HepG2 (cell line): ENCODE data around the gene TLE5. TPM values are rescaled to one million over a fixed set of nuclear protein-coding genes. Genes with fewer than 3 reads are reported as not detected.

Experiments used
- BORCS8-MEF2B ChIP-seq: sonication (generic); formaldehyde crosslinking; IDR thresholded peaks from 2 replicates; pipeline ENCODE4 v1.8.0; 2022; ENCODE audit warnings: mild to moderate bottlenecking, missing genetic modification reagents
- KDM5B ChIP-seq: sonication (generic); formaldehyde crosslinking; IDR thresholded peaks from 2 replicates; pipeline ENCODE4 v1.4.0; 2020; ENCODE audit warnings: missing genetic modification reagents, mild to moderate bottlenecking, borderline replicate concordance
- KLF9 ChIP-seq: IDR thresholded peaks from 2 replicates; pipeline ENCODE4 v1.6.1; 2016; ENCODE audit warnings: low read depth
- MXD1 ChIP-seq: sonication (generic); formaldehyde crosslinking; IDR thresholded peaks from 2 replicates; pipeline ENCODE4 v1.4.0; 2020; ENCODE audit warnings: mild to moderate bottlenecking, missing genetic modification reagents
- MYPOP ChIP-seq: sonication (generic); formaldehyde crosslinking; IDR thresholded peaks from 2 replicates; pipeline ENCODE4 v1.8.1; 2023; ENCODE audit warnings: mild to moderate bottlenecking, moderate library complexity, missing genetic modification reagents
- NCOR1 ChIP-seq: fragments of 200-600 bp; sonication (generic); IDR thresholded peaks from 2 replicates; pipeline ENCODE4 v1.7.0; 2017; ENCODE audit warnings: antibody characterized with exemption, low read length, borderline replicate concordance
- NR1H2 ChIP-seq: sonication (generic); formaldehyde crosslinking; IDR thresholded peaks from 2 replicates; pipeline ENCODE4 v1.8.1; 2022; ENCODE audit warnings: low read depth, missing genetic modification reagents, borderline replicate concordance
- PHF21A ChIP-seq: sonication (generic); formaldehyde crosslinking; IDR thresholded peaks from 2 replicates; pipeline ENCODE4 v1.5.0; 2020; ENCODE audit warnings: mild to moderate bottlenecking, missing genetic modification reagents
- SP2 ChIP-seq: sonication (generic); formaldehyde crosslinking; IDR thresholded peaks from 2 replicates; pipeline ENCODE4 v1.5.1; 2020; ENCODE audit warnings: mild to moderate bottlenecking, missing genetic modification reagents
- TMF1 ChIP-seq: sonication (generic); formaldehyde crosslinking; IDR thresholded peaks from 2 replicates; pipeline ENCODE4 v1.8.1; 2022; ENCODE audit warnings: low read depth, missing genetic modification reagents
- ZBTB4 ChIP-seq: sonication (generic); formaldehyde crosslinking; IDR thresholded peaks from 2 replicates; pipeline ENCODE4 v1.4.0; 2020; ENCODE audit warnings: missing genetic modification reagents, mild to moderate bottlenecking, borderline replicate concordance
- ZMYM3 ChIP-seq: sonication (generic); formaldehyde crosslinking; IDR thresholded peaks from 2 replicates; pipeline ENCODE4 v1.5.1; 2020; ENCODE audit warnings: mild to moderate bottlenecking, missing genetic modification reagents
- ZNF256 ChIP-seq: sonication (generic); formaldehyde crosslinking; conservative IDR thresholded peaks from 2 replicates; pipeline ENCODE4 v1.4.0; 2020; ENCODE audit warnings: missing genetic modification reagents
- ZNF3 ChIP-seq: IDR thresholded peaks from 2 replicates; pipeline ENCODE4 v1.7.0; 2017; ENCODE audit warnings: inconsistent platforms
- ZNF607 ChIP-seq: sonication (generic); formaldehyde crosslinking; IDR thresholded peaks from 2 replicates; pipeline ENCODE4 v1.5.1; 2020; ENCODE audit warnings: missing genetic modification reagents, mild to moderate bottlenecking, borderline replicate concordance
- ZNF766 ChIP-seq: sonication (generic); formaldehyde crosslinking; IDR thresholded peaks from 2 replicates; pipeline ENCODE4 v1.5.0; 2020; ENCODE audit warnings: missing genetic modification reagents, borderline replicate concordance
- ZNF891 ChIP-seq: sonication (generic); formaldehyde crosslinking; IDR thresholded peaks from 2 replicates; pipeline ENCODE4 v1.5.0; 2020; ENCODE audit warnings: mild to moderate bottlenecking, missing genetic modification reagents
- polyA plus RNA-seq, 8 experiments: library from polyadenylated mRNA; depleted of rRNA in 3 of 8; stranded (reverse) in 7 of 8; unstranded in 1 of 8; fragments of >200 nt; fragmentation: Illumina TruSeq in 4 of 8; extraction: Trizol in 4 of 8; gene quantifications; 2 replicates each; pipeline versions ENCODE4 v1.2.1 to v1.2.3, GENCODE V29; 2011 to 2016; ENCODE audit warnings: low read depth in 4 of 8, missing spikeins in 1 of 8, mixed read lengths in 1 of 8; ENCODE audit not compliant: insufficient read depth in 1 of 8
- total RNA-seq, 5 experiments: library from RNA; depleted of rRNA; stranded (reverse); fragments of >200 nt; fragmentation: Illumina TruSeq; extraction: Trizol; gene quantifications; 2 replicates each; pipeline ENCODE4 v1.2.3, GENCODE V29; 2016; ENCODE audit warnings: low read depth in 1 of 5
- TF ChIP-seq, protein P1 (sequence below): sonication (generic); formaldehyde crosslinking; IDR thresholded peaks from 2 replicates; pipeline ENCODE4 v1.5.0; 2020; ENCODE audit warnings: mild to moderate bottlenecking, low read depth, missing genetic modification reagents, borderline replicate concordance
- TF ChIP-seq, protein P2 (sequence below), 2 experiments: sonication (generic) in 1 of 2; formaldehyde crosslinking in 1 of 2; IDR thresholded peaks; 2 replicates each; pipeline versions ENCODE4 v1.4.0 to v1.6.1; 2016 to 2020; ENCODE audit warnings: borderline replicate concordance in 1 of 2, low read depth in 1 of 2, mild to moderate bottlenecking in 1 of 2, missing genetic modification reagents in 1 of 2

The TLE5 gene
- total and polyA plus RNA-seq, 2 of the 13 experiments (the other 11 are each of a cell fraction or from before 2014, with no cell fraction given) = 62.8 to 189 TPM

GRCh38 chr19:3065675-3066357, 3.5 kb upstream of the TLE5 start (continued):
- peak; percentile 39; the same call in 1 of the 2 replicates for TF ChIP-seq ZBTB4 (CRISPR knock-in tag)
- TF ChIP-seq BORCS8-MEF2B (CRISPR knock-in tag) = peak; percentile 85
- TF ChIP-seq KLF9 (CRISPR knock-in tag) = 0 out of 2 replicates have a peak, but pooled peaks have one; percentile 59
- TF ChIP-seq, protein P1, sequence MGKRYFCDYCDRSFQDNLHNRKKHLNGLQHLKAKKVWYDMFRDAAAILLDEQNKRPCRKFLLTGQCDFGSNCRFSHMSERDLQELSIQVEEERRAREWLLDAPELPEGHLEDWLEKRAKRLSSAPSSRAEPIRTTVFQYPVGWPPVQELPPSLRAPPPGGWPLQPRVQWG (CRISPR knock-in tag) = no peak
- peak; percentile 64 for TF ChIP-seq MYPOP (CRISPR knock-in tag)
- peak; percentile 92; the same call in 1 of the 2 replicates for TF ChIP-seq ZNF607 (CRISPR knock-in tag)
- no peak for TF ChIP-seq SP2 (CRISPR knock-in tag)
- TF ChIP-seq ZNF3 (CRISPR knock-in tag) = peak; percentile 59; the same call in 1 of the 2 replicates
- TF ChIP-seq ZNF891 (CRISPR knock-in tag) = no peak
- TF ChIP-seq ZNF766 = no peak
- TF ChIP-seq KDM5B = peak; percentile 80; the same call in 1 of the 2 replicates
- TF ChIP-seq ZMYM3 (CRISPR knock-in tag) = peak; percentile 94
- TF ChIP-seq PHF21A (CRISPR knock-in tag) = peak; percentile 83
- peak; percentile 20; the same call in 1 of the 2 replicates for TF ChIP-seq NCOR1
- no peak for TF ChIP-seq NR1H2 (CRISPR knock-in tag)
- peak; percentile 53; the same call in 1 of the 2 replicates for TF ChIP-seq TMF1 (CRISPR knock-in tag)
- TF ChIP-seq MXD1 (CRISPR knock-in tag) = 0 out of 2 replicates have a peak, but pooled peaks have one; percentile 38
- TF ChIP-seq, protein P2, sequence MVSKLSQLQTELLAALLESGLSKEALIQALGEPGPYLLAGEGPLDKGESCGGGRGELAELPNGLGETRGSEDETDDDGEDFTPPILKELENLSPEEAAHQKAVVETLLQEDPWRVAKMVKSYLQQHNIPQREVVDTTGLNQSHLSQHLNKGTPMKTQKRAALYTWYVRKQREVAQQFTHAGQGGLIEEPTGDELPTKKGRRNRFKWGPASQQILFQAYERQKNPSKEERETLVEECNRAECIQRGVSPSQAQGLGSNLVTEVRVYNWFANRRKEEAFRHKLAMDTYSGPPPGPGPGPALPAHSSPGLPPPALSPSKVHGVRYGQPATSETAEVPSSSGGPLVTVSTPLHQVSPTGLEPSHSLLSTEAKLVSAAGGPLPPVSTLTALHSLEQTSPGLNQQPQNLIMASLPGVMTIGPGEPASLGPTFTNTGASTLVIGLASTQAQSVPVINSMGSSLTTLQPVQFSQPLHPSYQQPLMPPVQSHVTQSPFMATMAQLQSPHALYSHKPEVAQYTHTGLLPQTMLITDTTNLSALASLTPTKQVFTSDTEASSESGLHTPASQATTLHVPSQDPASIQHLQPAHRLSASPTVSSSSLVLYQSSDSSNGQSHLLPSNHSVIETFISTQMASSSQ (IDR thresholded peaks at IDR 0.05; ENCODE audit: low read depth) = no peak
- TF ChIP-seq, protein P2 (CRISPR knock-in tag; IDR thresholded peaks at IDR 0.05; ENCODE audit: borderline replicate concordance) = peak; percentile 69; the same call in 1 of the 2 replicates
- no peak for TF ChIP-seq ZNF256
